Caco-2 (cell line): ENCODE data around the gene SYPL1. TPM values are rescaled to one million over a fixed set of nuclear protein-coding genes. Genes with fewer than 3 reads are reported as not detected.

ENCODE experiments used
- BruUV-seq: library from RNA; stranded (reverse); fragments of 400-500 nt; replicated peaks from 2 replicates; lab custom pipeline; 2021; lab: Mats Ljungman, UMichigan
- CTCF ChIA-PET: fragments of 300-600 bp; sonication (Branson Sonifier 250); formaldehyde crosslinking; loops from one replicate; lab custom pipeline; 2022; ENCODE audit warnings: antibody characterized with exemption; lab: Charles Lee
- POLR2A ChIA-PET: fragments of 300-600 bp; sonication (Branson Sonifier 250); formaldehyde crosslinking; loops from one replicate; lab custom pipeline; 2022; ENCODE audit warnings: antibody characterized with exemption; lab: Charles Lee
- DNase-seq, 2 experiments: peaks; one replicate each; pipeline versions ENCODE4 v3.0.0 to v3.0.0-alpha.2; 2020 to 2022
- H3K27me3 ChIP-seq: replicated peaks from 2 replicates; pipeline ENCODE4 v1.6.0; 2011; ENCODE audit warnings: low read length; ENCODE audit not compliant: control insufficient read depth, insufficient read depth
- H3K36me3 ChIP-seq: 2 replicates; pipeline ENCODE4 v1.5.1; 2011; ENCODE audit warnings: low read length; ENCODE audit not compliant: control insufficient read depth, insufficient read depth
- H3K4me1 ChIP-seq: fragments of 250-450 bp; sonication (Bioruptor Pico); 2 replicates; pipeline ENCODE4 v1.5.1; 2020; ENCODE audit warnings: mild to moderate bottlenecking
- H3K4me3 ChIP-seq: 2 replicates; pipeline ENCODE4 v1.5.1; 2011; ENCODE audit warnings: low read depth, mild to moderate bottlenecking, control low read depth, low read length
- H3K9me3 ChIP-seq: fragments of 250-450 bp; sonication (Bioruptor Pico); 2 replicates; pipeline ENCODE4 v1.5.1; 2020; ENCODE audit warnings: mild to moderate bottlenecking, moderate library complexity
- H3K27ac Mint-ChIP-seq: one replicate; pipeline ENCODE4 v1.8.0; 2022; ENCODE audit warnings: mixed read lengths; ENCODE audit not compliant: unreplicated experiment
- H3K27me3 Mint-ChIP-seq: one replicate; pipeline ENCODE4 v1.8.0; 2022; ENCODE audit warnings: mixed read lengths; ENCODE audit not compliant: insufficient read depth, unreplicated experiment
- H3K36me3 Mint-ChIP-seq: one replicate; pipeline ENCODE4 v1.8.0; 2022; ENCODE audit warnings: mild to moderate bottlenecking, mixed read lengths; ENCODE audit not compliant: insufficient read depth, unreplicated experiment
- H3K4me1 Mint-ChIP-seq: one replicate; pipeline ENCODE4 v1.8.0; 2022; ENCODE audit warnings: low read depth, mixed read lengths; ENCODE audit not compliant: unreplicated experiment
- H3K4me3 Mint-ChIP-seq: one replicate; pipeline ENCODE4 v1.8.0; 2022; ENCODE audit warnings: mild to moderate bottlenecking, moderate library complexity, mixed read lengths; ENCODE audit not compliant: unreplicated experiment
- H3K9me3 Mint-ChIP-seq: one replicate; pipeline ENCODE4 v1.8.0; 2022; ENCODE audit warnings: mixed read lengths; ENCODE audit not compliant: unreplicated experiment
- CTCF ChIP-seq, 2 experiments: fragments of 200-600 bp in 1 of 2; IDR thresholded peaks; 1 replicate in 1 of 2; 2 replicates in 1 of 2; pipeline versions ENCODE4 v1.5.1 to v1.8.0; 2011 to 2022; ENCODE audit warnings: antibody characterized with exemption in 1 of 2, control low read depth in 1 of 2, inconsistent platforms in 1 of 2, low read depth in 1 of 2, low read length in 1 of 2, mild to moderate bottlenecking in 1 of 2, moderate library complexity in 1 of 2; ENCODE audit not compliant: insufficient read depth in 1 of 2, severe bottlenecking in 1 of 2, unreplicated experiment in 1 of 2
- intact Hi-C: fragments of 100-400 bp; cut with micrococcal nuclease; formaldehyde crosslinking; loops from one replicate; pipeline ENCODE4 v1.10.0; 2022; ENCODE audit not compliant: unreplicated experiment
- total RNA-seq: library from RNA; stranded (reverse); gene quantifications from 2 replicates; pipeline ENCODE4 v1.2.3, GENCODE V29; 2022

SYPL1 gene
- total RNA-seq, 1 experiment from 2014 or later: 81.0 TPM

DNA sequence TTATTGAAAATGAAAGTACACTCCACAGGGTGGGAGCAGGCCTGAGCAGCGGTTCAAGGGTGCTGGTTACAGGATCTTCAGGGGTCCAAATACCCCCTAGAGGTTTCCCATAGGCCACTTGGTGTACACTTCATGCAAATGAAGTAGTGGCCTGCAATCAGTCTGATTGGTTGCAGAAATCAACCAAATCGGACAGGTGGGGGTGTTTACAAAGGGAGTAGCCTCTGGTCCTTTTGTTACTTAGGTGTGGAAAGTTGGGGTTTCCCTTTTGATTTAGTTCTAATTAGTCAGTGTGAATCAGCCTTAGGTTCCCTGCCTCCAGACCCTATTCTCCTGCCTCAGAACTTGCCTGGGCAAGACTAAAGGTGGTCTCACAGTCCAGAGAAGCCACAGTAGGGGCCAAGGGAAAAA is 49.6 kb downstream of the SYPL1 start:
- POLR2A ChIA-PET: no interaction called here
- Mint-ChIP-seq H3K4me3 (no peak overlapping the region), H3K4me1 (no peaks in the 10 kb centered on the region), H3K27ac (no peak overlapping the region), H3K27me3 (no peaks in the 10 kb centered on the region), H3K9me3 (peaks cover 10% of the 10 kb centered on the region), H3K36me3 (no peaks in the 10 kb centered on the region)
- no peak for DNase-seq
- intact Hi-C loops: no loop called here
- H3K9me3 ChIP-seq: no peaks in the 10 kb centered on the region
- H3K4me3 ChIP-seq: no peak overlapping the region
- TF ChIP-seq CTCF (IDR thresholded peaks at IDR 0.05; ENCODE audit: insufficient read depth in 1 of 2, low read depth in 1 of 2, low read length in 1 of 2, severe bottlenecking in 1 of 2, unreplicated experiment in 1 of 2): no peak
- peaks cover 20% of the 10 kb centered on the region for H3K4me1 ChIP-seq
- no peaks in the 10 kb centered on the region for H3K36me3 ChIP-seq
- BruUV-seq: no TSS peak
- H3K27me3 ChIP-seq: no peaks in the 10 kb centered on the region
- CTCF ChIA-PET: no interaction called here

GRCh38 chr7:106062006-106062405 is 50.1 kb downstream of the SYPL1 start:
- H3K4me3 ChIP-seq: no peak overlapping the region
- ChIA-PET CTCF (no interaction called here), POLR2A (no interaction called here)
- H3K36me3 Mint-ChIP-seq: no peaks in the 10 kb centered on the region
- no peak overlapping the region for H3K4me3 Mint-ChIP-seq
- no peak overlapping the region for H3K27ac Mint-ChIP-seq
- intact Hi-C loops: no loop called here
- no peaks in the 10 kb centered on the region for H3K36me3 ChIP-seq
- H3K4me1 ChIP-seq: peaks cover 20% of the 10 kb centered on the region
- no peaks in the 10 kb centered on the region for H3K27me3 Mint-ChIP-seq
- no TSS peak for BruUV-seq
- peaks cover 10% of the 10 kb centered on the region for H3K9me3 Mint-ChIP-seq
- no peak for DNase-seq
- H3K27me3 ChIP-seq: no peaks in the 10 kb centered on the region
- no peaks in the 10 kb centered on the region for H3K4me1 Mint-ChIP-seq
- TF ChIP-seq CTCF (IDR thresholded peaks at IDR 0.05; ENCODE audit: insufficient read depth in 1 of 2, low read depth in 1 of 2, low read length in 1 of 2, severe bottlenecking in 1 of 2, unreplicated experiment in 1 of 2): no peak
- no peaks in the 10 kb centered on the region for H3K9me3 ChIP-seq

DNA sequence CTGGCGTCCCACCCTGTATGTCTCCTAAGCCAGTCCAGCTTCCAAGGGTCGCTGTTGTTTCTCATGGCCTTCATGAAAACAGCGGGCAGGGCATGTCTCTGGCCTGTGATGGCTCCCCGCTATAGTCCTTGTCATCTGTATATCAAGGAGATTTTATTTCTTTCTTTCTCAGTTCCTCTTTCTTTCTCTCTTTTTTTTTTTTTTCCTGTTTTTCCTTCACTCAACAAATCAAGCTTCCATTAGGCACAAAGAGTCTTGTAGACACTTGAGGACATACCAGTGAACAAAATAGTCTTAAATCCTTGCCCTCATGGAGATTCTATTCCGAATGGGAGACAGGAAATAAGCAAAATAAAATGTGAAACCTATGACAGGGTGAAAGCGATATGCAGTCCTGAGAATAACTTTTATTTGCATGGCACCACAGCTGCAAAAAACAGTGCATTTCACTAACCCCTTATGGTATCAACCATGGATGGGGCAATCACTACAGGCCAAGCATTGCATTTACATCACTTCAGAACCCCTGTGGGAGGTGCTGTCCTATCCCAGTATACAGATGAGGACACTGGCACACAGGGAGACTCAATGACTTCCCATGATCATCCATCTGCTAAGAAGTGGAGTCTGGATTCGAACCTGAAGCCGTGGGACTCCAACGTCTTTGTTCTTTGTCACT is 50.7 kb downstream of the SYPL1 start:
- no peak overlapping the region for H3K27ac Mint-ChIP-seq
- H3K36me3 Mint-ChIP-seq: no peaks in the 10 kb centered on the region
- peaks cover 20% of the 10 kb centered on the region for H3K4me1 ChIP-seq
- H3K27me3 ChIP-seq: no peaks in the 10 kb centered on the region
- no peaks in the 10 kb centered on the region for H3K36me3 ChIP-seq
- BruUV-seq: no TSS peak
- H3K9me3 ChIP-seq: no peaks in the 10 kb centered on the region
- no peak for DNase-seq
- POLR2A ChIA-PET: no interaction called here
- intact Hi-C loops: no loop called here
- peaks cover 10% of the 10 kb centered on the region for H3K9me3 Mint-ChIP-seq
- H3K27me3 Mint-ChIP-seq: no peaks in the 10 kb centered on the region
- H3K4me3 ChIP-seq: no peak overlapping the region
- CTCF ChIA-PET: no interaction called here
- H3K4me3 Mint-ChIP-seq: no peak overlapping the region
- no peaks in the 10 kb centered on the region for H3K4me1 Mint-ChIP-seq
- no peak for TF ChIP-seq CTCF (IDR thresholded peaks at IDR 0.05; ENCODE audit: insufficient read depth in 1 of 2, low read depth in 1 of 2, low read length in 1 of 2, severe bottlenecking in 1 of 2, unreplicated experiment in 1 of 2)
